H9 (cell line): ENCODE data around the gene KIRREL3. TPM values are rescaled to one million over a fixed set of nuclear protein-coding genes. Genes with fewer than 3 reads are reported as not detected.

Experiments used
- DNase-seq: peaks from one replicate; pipeline ENCODE4 v3.0.0-alpha.2; 2017
- H2AFZ ChIP-seq: one replicate; pipeline ENCODE4 v1.6.1; 2013; ENCODE audit warnings: mild to moderate bottlenecking, low read length, control low read depth, moderate library complexity
- H2AK5ac ChIP-seq: 2 replicates; pipeline ENCODE4 v1.6.1; 2013; ENCODE audit warnings: low read length, control low read depth, mixed read lengths; ENCODE audit not compliant: insufficient read length
- H2BK120ac ChIP-seq: one replicate; pipeline ENCODE4 v1.6.1; 2013; ENCODE audit warnings: low read depth, mild to moderate bottlenecking, low read length, control low read depth, inconsistent platforms; ENCODE audit not compliant: poor library complexity, severe bottlenecking
- H2BK12ac ChIP-seq: 2 replicates; pipeline ENCODE4 v1.6.1; 2013; ENCODE audit warnings: low read length, control low read depth, mixed read lengths, low read depth; ENCODE audit not compliant: insufficient read length
- H2BK15ac ChIP-seq: 2 replicates; pipeline ENCODE4 v1.6.1; 2013; ENCODE audit warnings: low read depth, low read length, control low read depth
- H2BK20ac ChIP-seq: one replicate; pipeline ENCODE4 v1.6.1; 2013; ENCODE audit warnings: low read depth, mild to moderate bottlenecking, low read length, control low read depth, inconsistent platforms; ENCODE audit not compliant: poor library complexity, severe bottlenecking
- H2BK5ac ChIP-seq: 2 replicates; pipeline ENCODE4 v1.6.1; 2013; ENCODE audit warnings: low read length, control low read depth, mixed read lengths; ENCODE audit not compliant: insufficient read length
- H3K14ac ChIP-seq: 2 replicates; pipeline ENCODE4 v1.6.1; 2013; ENCODE audit warnings: low read length, control low read depth; ENCODE audit not compliant: insufficient read depth
- H3K18ac ChIP-seq: 2 replicates; pipeline ENCODE4 v1.6.1; 2013; ENCODE audit warnings: low read depth, mild to moderate bottlenecking, mixed read lengths, low read length, control low read depth; ENCODE audit not compliant: insufficient read length
- H3K23ac ChIP-seq: 2 replicates; pipeline ENCODE4 v1.6.1; 2013; ENCODE audit warnings: low read length, control low read depth, mixed read lengths, low read depth; ENCODE audit not compliant: insufficient read length
- H3K23me2 ChIP-seq: 2 replicates; pipeline ENCODE4 v1.6.1; 2013; ENCODE audit warnings: low read depth, mild to moderate bottlenecking, mixed read lengths, low read length, control low read depth; ENCODE audit not compliant: insufficient read length, poor library complexity, severe bottlenecking
- H3K27ac ChIP-seq: 2 replicates; pipeline ENCODE4 v1.5.1; 2013; ENCODE audit warnings: low read length, control low read depth, mixed read lengths, low read depth; ENCODE audit not compliant: insufficient read length
- H3K27me3 ChIP-seq: 2 replicates; pipeline ENCODE4 v1.6.1; 2013; ENCODE audit warnings: low read length, control low read depth, inconsistent platforms; ENCODE audit not compliant: insufficient read depth
- H3K4ac ChIP-seq: 2 replicates; pipeline ENCODE4 v1.6.1; 2013; ENCODE audit warnings: low read depth, mild to moderate bottlenecking, control low read depth, inconsistent platforms, low read length, moderate library complexity
- H3K4me1 ChIP-seq: 2 replicates; pipeline ENCODE4 v1.6.1; 2013; ENCODE audit warnings: low read length, control low read depth, inconsistent platforms; ENCODE audit not compliant: insufficient read depth
- H3K4me2 ChIP-seq: 2 replicates; pipeline ENCODE4 v1.6.1; 2013; ENCODE audit warnings: low read length, control low read depth, mixed read lengths; ENCODE audit not compliant: insufficient read length, insufficient read depth
- H3K56ac ChIP-seq: 2 replicates; pipeline ENCODE4 v1.6.1; 2013; ENCODE audit warnings: low read depth, mild to moderate bottlenecking, mixed read lengths, low read length, control low read depth; ENCODE audit not compliant: insufficient read length
- H3K79me1 ChIP-seq: 2 replicates; pipeline ENCODE4 v1.6.1; 2013; ENCODE audit warnings: low read depth, mild to moderate bottlenecking, moderate library complexity, low read length, control low read depth, inconsistent platforms; ENCODE audit not compliant: insufficient read depth, poor library complexity, severe bottlenecking
- H3K79me2 ChIP-seq: 2 replicates; pipeline ENCODE4 v1.6.1; 2013; ENCODE audit warnings: low read length, control low read depth, inconsistent platforms; ENCODE audit not compliant: insufficient read depth
- H3K9ac ChIP-seq: 2 replicates; pipeline ENCODE4 v1.6.1; 2013; ENCODE audit warnings: low read length, control low read depth, mixed read lengths; ENCODE audit not compliant: insufficient read length; ENCODE audit errors: extremely low read depth
- H3K9me3 ChIP-seq: one replicate; pipeline ENCODE4 v1.6.1; 2013; ENCODE audit warnings: low read depth, low read length, inconsistent platforms; ENCODE audit not compliant: control insufficient read depth
- H3T11ph ChIP-seq: one replicate; pipeline ENCODE4 v1.6.1; 2013; ENCODE audit warnings: mild to moderate bottlenecking, low read length, control low read depth, inconsistent platforms
- H4K20me1 ChIP-seq: one replicate; pipeline ENCODE4 v1.6.1; 2013; ENCODE audit not compliant: control insufficient read depth, insufficient read length, insufficient read depth
- H4K5ac ChIP-seq: 2 replicates; pipeline ENCODE4 v1.6.1; 2013; ENCODE audit warnings: low read depth, mild to moderate bottlenecking, mixed read lengths, low read length, control low read depth; ENCODE audit not compliant: insufficient read length
- H4K8ac ChIP-seq: replicated peaks from 2 replicates; pipeline ENCODE4 v1.6.1; 2013; ENCODE audit warnings: low read length, control low read depth, mixed read lengths, low read depth; ENCODE audit not compliant: insufficient read length
- H4K91ac ChIP-seq: 2 replicates; pipeline ENCODE4 v1.6.1; 2013; ENCODE audit warnings: low read depth, mild to moderate bottlenecking, moderate library complexity, mixed read lengths, low read length, control low read depth; ENCODE audit not compliant: insufficient read length
- H3K27ac Mint-ChIP-seq, 3 experiments: 2 replicates in 2 of 3; 3 replicates in 1 of 3; pipeline ENCODE4 v1.8.0; 2020 to 2021; ENCODE audit warnings: mixed read lengths in 3 of 3, mild to moderate bottlenecking in 1 of 3, moderate library complexity in 1 of 3
- H3K27me3 Mint-ChIP-seq: 2 replicates; pipeline ENCODE4 v1.8.0; 2021; ENCODE audit warnings: low read depth, mild to moderate bottlenecking, moderate library complexity, mixed read lengths
- H3K36me3 Mint-ChIP-seq, 3 experiments: 2 replicates in 2 of 3; 3 replicates in 1 of 3; pipeline ENCODE4 v1.8.0; 2020 to 2021; ENCODE audit warnings: low read depth in 3 of 3, mixed read lengths in 3 of 3; ENCODE audit not compliant: insufficient read depth in 1 of 3
- H3K4me1 Mint-ChIP-seq, 2 experiments: 2 replicates each; pipeline ENCODE4 v1.8.0; 2020; ENCODE audit warnings: mixed read lengths in 2 of 2
- H3K4me3 Mint-ChIP-seq, 2 experiments: 2 replicates in 1 of 2; 3 replicates in 1 of 2; pipeline ENCODE4 v1.8.0; 2020 to 2021; ENCODE audit warnings: mild to moderate bottlenecking in 2 of 2, mixed read lengths in 2 of 2, moderate library complexity in 1 of 2
- H3K9me3 Mint-ChIP-seq, 2 experiments: 2 replicates in 1 of 2; 3 replicates in 1 of 2; pipeline ENCODE4 v1.8.0; 2020; ENCODE audit warnings: mild to moderate bottlenecking in 2 of 2, mixed read lengths in 2 of 2, moderate library complexity in 1 of 2
- CTCF ChIP-seq: fragments of 200-600 bp; sonication (generic); conservative IDR thresholded peaks from 3 replicates; pipeline ENCODE4 v1.8.0; 2021; ENCODE audit warnings: antibody characterized with exemption, mild to moderate bottlenecking
- WGBS: extraction: QIAGEN DNeasy Blood & Tissue Kit; methylation state at CpG from one replicate; pipeline ENCODE4 v1.1.7; 2013; ENCODE audit warnings: missing lambda C conversion rate, low lambda C conversion rate, mixed read lengths; ENCODE audit not compliant: insufficient read length; ENCODE audit errors: extremely low coverage; 5-methylcytosine and 5-hydroxymethylcytosine counted together
- total RNA-seq: library from RNA; stranded (reverse); gene quantifications from 2 replicates; pipeline ENCODE4 v1.2.1, GENCODE V29; 2021

Gene KIRREL3
- total RNA-seq, 1 experiment from 2014 or later = 0.17 TPM

- WGBS = no CpG with 5 or more reads among the region's 2 CpGs
- H2AFZ ChIP-seq = no peak overlapping the region
- no peaks in the 10 kb centered on the region; the same call in 1 of the 2 replicates for H3K4me1 ChIP-seq
- no peak overlapping the region for H4K8ac ChIP-seq
- H3K4me1 Mint-ChIP-seq = peaks cover 10 to 20% of the 10 kb centered on the region in 2 experiments
- no peak overlapping the region for H3K18ac ChIP-seq
- H3K9me3 ChIP-seq = no peaks in the 10 kb centered on the region
- peaks cover 0 to 4% (median 3%) of the 10 kb centered on the region in 3 experiments; a peak in 3 of 7 replicates for H3K36me3 Mint-ChIP-seq
- TF ChIP-seq CTCF = no peak
- no peak overlapping the region for H3T11ph ChIP-seq
- no peaks in the 10 kb centered on the region for H3K23me2 ChIP-seq
- no peak overlapping the region for H4K91ac ChIP-seq
- H2BK15ac ChIP-seq = no peak overlapping the region
- no peaks in the 10 kb centered on the region for H3K27me3 ChIP-seq
- H3K23ac ChIP-seq = no peak overlapping the region
- H4K20me1 ChIP-seq = no peaks in the 10 kb centered on the region
- H3K27ac ChIP-seq = no peak overlapping the region
- no peak overlapping the region for H3K27ac Mint-ChIP-seq
- no peak for DNase-seq
- no peak overlapping the region for H2AK5ac ChIP-seq
- no peak overlapping the region for H3K56ac ChIP-seq
- no peak overlapping the region for H3K9ac ChIP-seq
- no peak overlapping the region for H2BK12ac ChIP-seq
- H2BK120ac ChIP-seq = no peak overlapping the region
- H3K79me1 ChIP-seq = no peaks in the 10 kb centered on the region
- H4K5ac ChIP-seq = no peak overlapping the region
- no peak overlapping the region for H3K4me3 Mint-ChIP-seq
- no peak overlapping the region for H3K4ac ChIP-seq
- no peak overlapping the region for H2BK5ac ChIP-seq
- peaks cover 0 to 3% of the 10 kb centered on the region in 2 experiments; a peak in 2 of 5 replicates for H3K9me3 Mint-ChIP-seq
- H3K79me2 ChIP-seq = no peaks in the 10 kb centered on the region
- peaks cover 25% of the 10 kb centered on the region for H3K27me3 Mint-ChIP-seq
- H2BK20ac ChIP-seq = no peak overlapping the region
- no peak overlapping the region for H3K4me2 ChIP-seq
- H3K14ac ChIP-seq = no peak overlapping the region
Measured at GRCh38 chr11:126733685-126734084, 266.9 kb downstream of the KIRREL3 start.
